SK-N-SH (cell line): ENCODE results near the gene TMEM116.

ENCODE experiments used
- GABPA ChIP-seq: IDR thresholded peaks from 2 replicates; pipeline ENCODE4 v1.4.0; 2012; ENCODE audit warnings: low read depth, mild to moderate bottlenecking
- MXI1 ChIP-seq: IDR thresholded peaks from 2 replicates; pipeline ENCODE4 v1.6.1; 2012; ENCODE audit warnings: mild to moderate bottlenecking, low read depth, low read length, improper control_type of control experiment
- POLR2AphosphoS5 ChIP-seq: IDR thresholded peaks from 2 replicates; pipeline ENCODE4 v1.6.1; 2012; ENCODE audit warnings: low read depth, low read length
- SIN3A ChIP-seq: IDR thresholded peaks from 2 replicates; pipeline ENCODE4 v1.6.1; 2012; ENCODE audit warnings: low read depth, mild to moderate bottlenecking, low read length, moderate library complexity, borderline replicate concordance
- TAF1 ChIP-seq: IDR thresholded peaks from 2 replicates; pipeline ENCODE4 v1.6.1; 2012; ENCODE audit warnings: low read depth, mild to moderate bottlenecking, low read length, moderate library complexity, borderline replicate concordance
- YY1 ChIP-seq: IDR thresholded peaks from 2 replicates; pipeline ENCODE4 v1.4.0; 2012; ENCODE audit warnings: low read depth, mild to moderate bottlenecking
- TF ChIP-seq, protein P1 (sequence below): fragments of 200-600 bp; sonication (generic); IDR thresholded peaks from 2 replicates; pipeline ENCODE4 v1.6.1; 2017; ENCODE audit warnings: antibody characterized with exemption, mild to moderate bottlenecking, moderate library complexity
- TF ChIP-seq, protein P2 (sequence below): IDR thresholded peaks from 2 replicates; pipeline ENCODE4 v1.4.0; 2012; ENCODE audit warnings: low read depth, borderline replicate concordance
- TF ChIP-seq, protein P3 (sequence below): IDR thresholded peaks from 2 replicates; pipeline ENCODE4 v1.4.0; 2012; ENCODE audit warnings: low read depth

DNA sequence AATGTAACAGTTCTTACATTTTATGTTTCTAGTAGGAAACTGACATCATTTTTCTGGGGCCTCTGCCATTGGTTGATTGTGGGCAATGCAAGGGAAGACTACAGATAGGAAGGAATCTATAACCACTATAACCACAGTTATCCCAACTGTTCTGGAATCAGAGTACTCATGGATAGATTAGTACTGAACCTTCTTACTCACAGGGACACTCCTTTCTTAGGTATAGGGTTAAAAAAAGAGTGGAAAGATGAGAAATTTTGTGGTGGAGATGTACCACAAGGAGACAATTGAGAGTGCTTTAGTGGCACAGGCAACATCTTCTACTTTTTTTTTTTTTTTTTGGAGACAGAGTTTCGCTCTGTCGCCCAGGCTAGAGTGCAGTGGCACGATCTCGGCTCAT lies 21.0 kb downstream of the TMEM116 start:
- TF ChIP-seq TAF1: no peak
- TF ChIP-seq, protein P1, sequence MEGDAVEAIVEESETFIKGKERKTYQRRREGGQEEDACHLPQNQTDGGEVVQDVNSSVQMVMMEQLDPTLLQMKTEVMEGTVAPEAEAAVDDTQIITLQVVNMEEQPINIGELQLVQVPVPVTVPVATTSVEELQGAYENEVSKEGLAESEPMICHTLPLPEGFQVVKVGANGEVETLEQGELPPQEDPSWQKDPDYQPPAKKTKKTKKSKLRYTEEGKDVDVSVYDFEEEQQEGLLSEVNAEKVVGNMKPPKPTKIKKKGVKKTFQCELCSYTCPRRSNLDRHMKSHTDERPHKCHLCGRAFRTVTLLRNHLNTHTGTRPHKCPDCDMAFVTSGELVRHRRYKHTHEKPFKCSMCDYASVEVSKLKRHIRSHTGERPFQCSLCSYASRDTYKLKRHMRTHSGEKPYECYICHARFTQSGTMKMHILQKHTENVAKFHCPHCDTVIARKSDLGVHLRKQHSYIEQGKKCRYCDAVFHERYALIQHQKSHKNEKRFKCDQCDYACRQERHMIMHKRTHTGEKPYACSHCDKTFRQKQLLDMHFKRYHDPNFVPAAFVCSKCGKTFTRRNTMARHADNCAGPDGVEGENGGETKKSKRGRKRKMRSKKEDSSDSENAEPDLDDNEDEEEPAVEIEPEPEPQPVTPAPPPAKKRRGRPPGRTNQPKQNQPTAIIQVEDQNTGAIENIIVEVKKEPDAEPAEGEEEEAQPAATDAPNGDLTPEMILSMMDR: no peak
- TF ChIP-seq GABPA: no peak
- no peak for TF ChIP-seq YY1
- no peak for TF ChIP-seq MXI1
- no peak for TF ChIP-seq SIN3A
- TF ChIP-seq, protein P2, sequence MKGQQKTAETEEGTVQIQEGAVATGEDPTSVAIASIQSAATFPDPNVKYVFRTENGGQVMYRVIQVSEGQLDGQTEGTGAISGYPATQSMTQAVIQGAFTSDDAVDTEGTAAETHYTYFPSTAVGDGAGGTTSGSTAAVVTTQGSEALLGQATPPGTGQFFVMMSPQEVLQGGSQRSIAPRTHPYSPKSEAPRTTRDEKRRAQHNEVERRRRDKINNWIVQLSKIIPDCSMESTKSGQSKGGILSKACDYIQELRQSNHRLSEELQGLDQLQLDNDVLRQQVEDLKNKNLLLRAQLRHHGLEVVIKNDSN: no peak
- TF ChIP-seq POLR2AphosphoS5: no peak
- TF ChIP-seq, protein P3, sequence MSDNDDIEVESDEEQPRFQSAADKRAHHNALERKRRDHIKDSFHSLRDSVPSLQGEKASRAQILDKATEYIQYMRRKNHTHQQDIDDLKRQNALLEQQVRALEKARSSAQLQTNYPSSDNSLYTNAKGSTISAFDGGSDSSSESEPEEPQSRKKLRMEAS: no peak
